Transverse colon (tissue), 4 donors: Measurements from ENCODE around the gene MEGF10. TPM values are rescaled to one million over a fixed set of nuclear protein-coding genes. Genes with fewer than 3 reads are reported as not detected.

Experiments used
- DNase-seq: peaks from one replicate; pipeline ENCODE4 v3.0.0-alpha.2; 2019
- H3K27ac ChIP-seq, 4 donors: fragments of 200-600 bp; sonication (generic); 2 replicates each; pipeline ENCODE4 v1.5.1; 2016 to 2018; ENCODE audit warnings: inconsistent platforms in 4 of 4
- H3K27me3 ChIP-seq: fragments of 200-600 bp; sonication (generic); 2 replicates; pipeline ENCODE4 v1.5.1; 2017; ENCODE audit warnings: inconsistent platforms
- H3K36me3 ChIP-seq, 4 donors: fragments of 200-600 bp; sonication (generic); 2 replicates each; pipeline ENCODE4 v1.5.1; 2017 to 2019; ENCODE audit warnings: inconsistent platforms in 4 of 4
- H3K4me1 ChIP-seq, 4 donors: fragments of 200-600 bp; sonication (generic); 2 replicates each; pipeline ENCODE4 v1.5.1; 2017 to 2020; ENCODE audit warnings: inconsistent platforms in 4 of 4
- H3K4me3 ChIP-seq, 4 donors: fragments of 200-600 bp; sonication (generic); 1 replicate in 1 of 4; 2 replicates in 3 of 4; pipeline versions ENCODE4 v1.5.1 to v1.6.1; 2017 to 2019; ENCODE audit warnings: inconsistent platforms in 4 of 4
- H3K9me3 ChIP-seq, 2 donors: fragments of 200-600 bp; sonication (generic); 2 replicates each; pipeline ENCODE4 v1.5.1; 2017 to 2019; ENCODE audit warnings: inconsistent platforms in 2 of 2
- CTCF ChIP-seq, 5 experiments: fragments of 200-600 bp in 3 of 5; fragments of 450-650 bp in 2 of 5; sonication (generic) in 3 of 5; IDR thresholded peaks; 1 replicate in 2 of 5; 2 replicates in 3 of 5; pipeline ENCODE4 v1.5.1; 2016 to 2017; ENCODE audit warnings: antibody characterized with exemption in 5 of 5, inconsistent platforms in 3 of 5, mild to moderate bottlenecking in 2 of 5, moderate library complexity in 1 of 5
- EP300 ChIP-seq: sonication (generic); formaldehyde crosslinking; IDR thresholded peaks from one replicate; pipeline ENCODE4 v1.6.1; 2017; ENCODE audit warnings: antibody characterized with exemption, low read depth
- POLR2A ChIP-seq: fragments of 450-650 bp; IDR thresholded peaks from one replicate; pipeline ENCODE4 v1.6.1; 2016; ENCODE audit warnings: antibody characterized with exemption, mild to moderate bottlenecking, moderate library complexity
- POLR2AphosphoS5 ChIP-seq, 3 donors: sonication (generic); formaldehyde crosslinking; IDR thresholded peaks; one replicate each; pipeline ENCODE4 v1.6.1; 2016; ENCODE audit warnings: antibody characterized with exemption in 3 of 3
- WGBS, 2 donors: methylation state at CpG; one replicate each; pipeline ENCODE4 v1.1.5; 2018; ENCODE audit warnings: low coverage in 1 of 2; 5-methylcytosine and 5-hydroxymethylcytosine counted together
- in situ Hi-C, 4 donors: fragments of 200-750 bp; cut with MboI; loops; one replicate each; pipeline versions ENCODE4 v1.15.0 to v1.15.1; 2017; ENCODE audit warnings: low sequenced_read_pairs in 3 of 4, low pct_ligation_motif_present in 1 of 4, low pct_unique_long_range_greater_than_20kb in 1 of 4
- intact Hi-C: fragments of 100-400 bp; cut with DNase I; formaldehyde crosslinking; loops from one replicate; pipeline ENCODE4 v1.15.1; 2023; ENCODE audit warnings: low total_unique reads
- total RNA-seq, 4 donors: library from RNA; depleted of rRNA; stranded (reverse); fragments of >200 nt; gene quantifications; one replicate each; pipeline ENCODE4 v1.1.0, GENCODE V29; 2016

Gene MEGF10
- total RNA-seq, 4 donors from 2014 or later: 0.68 to 3.0 (median 2.9) TPM; not detected in 1

DNA sequence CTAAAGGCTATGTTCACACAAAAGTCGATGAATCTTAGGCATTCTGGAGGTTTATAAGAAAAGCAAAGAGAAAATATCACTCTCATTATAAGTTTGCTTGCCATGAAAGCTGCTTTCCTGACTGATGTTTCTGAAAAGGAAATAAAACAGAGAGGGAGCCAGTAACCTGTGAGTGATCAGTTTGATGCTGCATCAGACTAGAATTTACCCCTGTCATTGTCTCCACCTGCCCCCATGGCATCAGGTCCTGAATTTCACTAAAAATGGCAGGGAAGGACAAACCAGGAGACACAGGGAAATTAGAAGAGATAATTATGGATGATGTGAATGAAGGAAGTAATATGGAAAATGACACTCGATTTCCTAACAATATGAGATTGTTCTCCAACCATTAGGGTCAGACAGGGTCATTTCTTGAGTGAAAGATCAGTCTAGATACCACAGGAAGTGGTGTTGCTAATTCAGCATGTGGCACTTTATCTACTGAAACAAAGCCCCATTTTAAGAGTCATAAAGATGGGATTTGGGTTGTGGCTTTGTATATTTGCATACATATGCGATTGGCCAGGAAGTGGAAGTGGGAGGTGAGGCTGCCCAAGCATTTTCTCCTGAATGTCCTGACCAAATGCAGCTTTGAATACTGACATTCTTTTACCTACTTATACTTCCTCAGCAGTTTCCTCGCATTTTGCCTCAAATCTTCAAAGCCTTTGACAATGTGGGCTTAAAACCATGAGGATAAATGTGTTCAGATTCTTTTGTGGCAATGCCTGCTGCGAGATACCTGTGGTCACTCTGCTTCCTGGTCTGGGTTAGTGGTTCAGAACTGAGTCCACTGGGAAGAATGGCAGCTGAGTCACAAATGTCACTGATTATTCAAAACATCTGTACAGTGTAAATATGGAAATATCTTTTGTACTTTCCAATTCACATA, 29.7 kb downstream of the MEGF10 start:
- WGBS, 2 donors: 27 to 46% methylated on average over 3 to 5 of the region's 5 CpGs
- Histone ChIP-seq H3K27ac (no peak overlapping the region), H3K9me3 (no peaks in the 10 kb centered on the region), H3K4me1 (peaks cover 0 to 4% (median 0%) of the 10 kb centered on the region in 4 donors), H3K27me3 (no peaks in the 10 kb centered on the region), H3K4me3 (no peak overlapping the region), H3K36me3 (no peaks in the 10 kb centered on the region)
- intact Hi-C loops (no loop called here), in situ Hi-C loops (loop anchor here (25.0 kb wide), 3 partner anchors 167 to 658 kb away; no protein-coding TSS in a partner anchor)
- TF ChIP-seq POLR2A (no peak), POLR2AphosphoS5 (IDR thresholded peaks at IDR 0.05) (no peak), CTCF (IDR thresholded peaks at IDR 0.05) (no peak), EP300 (no peak)
- no peak for DNase-seq

GRCh38 chr5:127321465-127321864, 30.9 kb downstream of the MEGF10 start:
- intact Hi-C loops: no loop called here
- DNase-seq: no peak
- TF ChIP-seq POLR2AphosphoS5 (IDR thresholded peaks at IDR 0.05) (no peak), EP300 (no peak)
- Histone ChIP-seq H3K9me3 (no peaks in the 10 kb centered on the region), H3K4me1 (no peaks in the 10 kb centered on the region), H3K4me3 (no peak overlapping the region), H3K36me3 (no peaks in the 10 kb centered on the region), H3K27ac (no peak overlapping the region), H3K27me3 (no peaks in the 10 kb centered on the region)
- in situ Hi-C loops: loop anchor here (25.0 kb wide), 3 partner anchors 166 to 659 kb away; no protein-coding TSS in a partner anchor
- 78% methylated on average over 2 of the region's 2 CpGs; no CpG with 5 or more reads in 1 of the 2 donors for WGBS, 2 donors

DNA sequence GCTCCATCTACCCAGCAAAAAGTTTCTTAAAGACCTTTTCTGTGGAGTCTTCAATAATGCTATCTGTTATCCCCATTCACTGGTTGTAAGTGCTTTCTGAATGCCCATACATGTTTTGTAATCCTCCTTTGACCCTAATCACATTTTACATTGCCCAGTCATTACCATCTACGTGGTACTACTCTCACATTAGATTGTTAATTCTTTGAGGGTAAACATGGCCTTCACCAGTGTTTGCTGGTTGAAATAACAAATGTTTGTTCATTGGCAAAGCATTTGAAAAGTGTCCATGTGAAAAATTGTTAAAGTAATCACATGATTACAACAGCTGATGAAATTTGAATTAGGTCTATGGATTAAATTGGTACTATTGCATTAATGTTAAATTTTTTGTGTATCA, 31.8 kb downstream of the MEGF10 start:
- WGBS, 2 donors: 56 to 61% methylated on average over 1 of the region's 1 CpG
- Histone ChIP-seq H3K36me3 (no peaks in the 10 kb centered on the region), H3K27me3 (no peaks in the 10 kb centered on the region), H3K27ac (no peak overlapping the region), H3K9me3 (no peaks in the 10 kb centered on the region), H3K4me3 (no peak overlapping the region), H3K4me1 (no peaks in the 10 kb centered on the region)
- intact Hi-C loops: no loop called here
- in situ Hi-C loops: loop anchor here (25.0 kb wide), 3 partner anchors 165 to 660 kb away; no protein-coding TSS in a partner anchor
- TF ChIP-seq CTCF (IDR thresholded peaks at IDR 0.05) (no peak), POLR2A (no peak), EP300 (no peak)
- no peak for DNase-seq

- TF ChIP-seq EP300: no peak
- no peak for TF ChIP-seq POLR2A
- TF ChIP-seq POLR2AphosphoS5 (IDR thresholded peaks at IDR 0.05): no peak
- TF ChIP-seq CTCF (IDR thresholded peaks at IDR 0.05): no peak
- no peaks in the 10 kb centered on the region for H3K9me3 ChIP-seq
- no peaks in the 10 kb centered on the region for H3K4me1 ChIP-seq
- no peak for DNase-seq
- intact Hi-C loops: no loop called here
- 82 to 84% methylated on average over 3 of the region's 3 CpGs for WGBS, 2 donors
- no peaks in the 10 kb centered on the region for H3K27me3 ChIP-seq
- in situ Hi-C loops: loop anchor here (25.0 kb wide), 3 partner anchors 163 to 662 kb away; no protein-coding TSS in a partner anchor
- H3K4me3 ChIP-seq: no peak overlapping the region
- no peak overlapping the region for H3K27ac ChIP-seq
- no peaks in the 10 kb centered on the region for H3K36me3 ChIP-seq
Observed at GRCh38 chr5:127324756-127325155, 34.2 kb downstream of the MEGF10 start.
